ENCODE measurements around the gene HLA-DQB1.

- no peak for TF ChIP-seq CTCF (IDR thresholded peaks at IDR 0.05; ENCODE audit: low read length)
- TF ChIP-seq EZH2phosphoT487 (IDR thresholded peaks at IDR 0.05; ENCODE audit: low read length), result no peak
These were observed 48.7 kb downstream of the HLA-DQB1 start for GRCh38 chr6:32617751-32618150.

Measured in MM.1S (cell line).